IPS-NIHi7 (cell line): ENCODE measurements around the gene CMYA5.

Experiments
- DNase-seq: peaks from one replicate; pipeline ENCODE4 v3.0.0; 2012; ENCODE audit warnings: mixed read lengths; ENCODE audit errors: extremely low spot score

The CMYA5 gene

GRCh38 chr5:79793722-79794121 is 104.1 kb downstream of the CMYA5 start:
- no peak for DNase-seq

DNA sequence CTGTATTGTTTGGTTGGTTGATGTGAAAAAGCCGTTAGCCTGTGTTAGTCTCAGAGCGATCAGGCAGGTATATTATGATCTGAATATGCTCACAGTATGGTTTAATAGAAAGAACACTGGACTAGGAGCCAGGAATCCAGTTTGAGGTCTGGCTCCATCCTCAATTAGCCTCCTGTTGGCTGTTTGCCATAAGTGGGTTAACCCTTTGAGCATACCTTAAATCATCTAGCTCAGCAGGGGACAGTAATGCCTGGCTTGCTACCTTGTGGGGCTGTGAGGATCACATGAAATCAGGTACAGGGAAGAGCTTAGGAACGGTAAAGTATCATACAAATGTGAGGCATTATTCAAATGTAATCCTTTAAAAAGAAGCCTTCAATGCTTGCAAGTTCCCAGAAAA is 104.7 kb downstream of the CMYA5 start:
- DNase-seq = no peak

GRCh38 chr5:79795764-79796398 is 106.2 kb downstream of the CMYA5 start:
- no peak for DNase-seq

DNA sequence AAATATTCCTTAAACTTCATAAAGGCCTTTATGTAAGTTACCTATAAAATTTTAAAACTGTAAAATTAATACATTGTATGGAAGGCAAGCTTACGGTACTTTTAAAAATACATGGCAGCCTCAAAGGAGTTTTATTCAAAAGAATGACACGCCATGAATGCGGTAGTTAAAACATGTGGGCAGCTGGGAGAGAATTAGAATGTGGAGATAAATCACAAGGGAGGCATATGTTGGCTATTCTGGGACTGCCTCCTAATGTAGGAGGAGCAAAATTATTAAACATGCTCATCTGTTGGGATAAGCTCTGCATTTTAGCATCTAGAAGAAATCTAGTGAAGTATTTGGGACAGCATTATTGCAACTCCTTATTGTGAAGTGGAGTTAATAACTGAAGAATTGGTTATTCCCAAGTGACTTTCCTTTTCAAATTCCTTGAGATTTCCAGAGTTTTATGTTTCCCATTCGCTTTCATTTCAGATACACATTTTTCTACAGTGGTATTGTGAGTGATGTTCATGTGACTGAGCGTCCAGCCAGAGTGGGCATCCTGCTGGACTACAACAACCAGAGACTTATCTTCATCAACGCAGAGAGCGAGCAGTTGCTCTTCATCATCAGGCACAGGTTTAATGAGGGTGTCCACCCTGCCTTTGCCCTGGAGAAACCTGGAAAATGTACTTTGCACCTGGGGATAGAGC is 109.4 kb downstream of the CMYA5 start:
- no peak for DNase-seq

GRCh38 chr5:79800979-79801827 is 111.6 kb downstream of the CMYA5 start:
- no peak for DNase-seq

GRCh38 chr5:79802406-79802805 is 112.8 kb downstream of the CMYA5 start:
- DNase-seq = no peak

DNA sequence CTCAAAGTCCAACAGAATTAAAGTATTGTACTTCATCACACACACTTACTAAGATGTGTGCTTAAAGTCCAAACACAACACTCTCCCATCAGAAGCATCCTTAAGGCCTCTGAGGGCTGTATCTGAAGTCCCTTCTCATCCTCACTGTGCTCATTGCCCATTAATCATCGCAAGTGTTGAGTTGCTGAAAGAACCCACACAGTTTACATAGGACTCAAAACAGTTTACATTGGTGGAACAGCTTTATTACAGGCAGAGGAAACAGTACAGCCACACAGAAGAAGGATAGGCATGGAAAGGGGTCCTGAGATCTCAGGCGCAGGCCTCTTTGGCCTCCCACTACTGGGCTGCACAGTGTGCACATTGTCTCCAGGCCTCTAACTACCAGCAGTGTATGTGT is 113.4 kb downstream of the CMYA5 start:
- no peak for DNase-seq

DNA sequence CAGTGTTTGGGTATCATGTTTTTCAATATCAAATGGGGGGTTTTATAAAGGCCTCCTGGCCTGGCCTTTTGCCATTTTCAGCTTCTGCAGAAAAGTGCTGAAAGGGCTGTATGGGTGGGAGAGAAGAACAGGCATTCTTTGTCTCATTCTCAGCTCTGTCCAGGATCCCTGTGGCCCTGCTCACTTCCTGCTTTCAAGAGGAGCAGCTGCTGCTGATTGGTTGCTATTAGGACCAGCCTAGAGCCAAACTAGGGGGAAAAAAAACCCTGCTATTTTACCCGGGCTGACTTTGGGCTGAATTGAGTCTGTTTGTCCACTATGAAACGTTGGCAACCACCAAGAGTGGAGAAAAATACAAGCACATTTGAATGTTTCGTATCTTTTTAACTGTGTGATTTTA is 117.1 kb downstream of the CMYA5 start:
- DNase-seq = peak; percentile 35

GRCh38 chr5:79809743-79810142 is 120.1 kb downstream of the CMYA5 start:
- no peak for DNase-seq

GRCh38 chr5:79811081-79811480 is 121.4 kb downstream of the CMYA5 start:
- no peak for DNase-seq

GRCh38 chr5:79811904-79812303 is 122.3 kb downstream of the CMYA5 start:
- DNase-seq = no peak

- DNase-seq = no peak
Measured at GRCh38 chr5:79814699-79815098, 125.1 kb downstream of the CMYA5 start.

DNA sequence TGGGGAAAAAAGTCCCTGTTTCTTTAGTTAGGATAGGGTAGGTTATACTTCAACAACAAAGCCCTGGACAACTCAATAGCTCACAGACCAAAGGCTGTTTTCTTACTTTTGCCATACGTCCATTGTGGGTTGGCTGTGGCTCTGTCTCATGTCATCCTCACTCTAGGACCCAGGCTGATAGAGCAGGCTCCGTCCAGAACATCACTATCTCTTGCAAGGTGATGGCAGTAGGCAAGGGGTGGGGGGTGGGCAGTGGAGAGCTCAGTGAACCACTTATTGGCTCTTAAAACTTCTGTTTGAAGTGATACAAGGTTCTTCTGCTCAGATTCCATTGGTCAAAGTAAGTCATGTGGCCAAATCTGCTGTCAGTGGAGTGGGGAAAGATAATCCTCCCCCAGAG is 126.4 kb downstream of the CMYA5 start:
- no peak for DNase-seq

GRCh38 chr5:79820648-79821047 is 131.0 kb downstream of the CMYA5 start:
- DNase-seq = no peak

- DNase-seq = no peak
Measured at GRCh38 chr5:79824444-79824843, 134.8 kb downstream of the CMYA5 start.

DNA sequence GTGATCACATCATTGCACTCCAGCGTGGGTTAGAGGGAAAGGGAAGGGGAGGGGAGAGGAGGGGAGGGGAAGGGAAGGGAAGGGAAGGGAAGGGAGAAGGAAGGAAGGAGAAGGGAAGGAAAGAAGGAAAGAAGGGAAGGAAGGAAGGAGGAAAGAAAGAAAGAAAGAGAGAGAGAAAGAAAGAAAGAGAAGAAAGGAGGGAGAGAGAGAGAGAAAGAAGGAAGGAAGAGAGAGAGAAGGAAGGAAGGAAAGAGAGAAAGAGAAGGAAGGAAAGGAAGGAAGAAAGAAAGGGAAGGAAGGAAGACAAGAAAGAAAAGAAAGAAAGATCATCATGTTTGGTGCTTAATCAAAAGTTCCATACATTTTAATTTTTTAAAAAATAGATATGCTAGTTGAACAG is 136.2 kb downstream of the CMYA5 start:
- no peak for DNase-seq

DNA sequence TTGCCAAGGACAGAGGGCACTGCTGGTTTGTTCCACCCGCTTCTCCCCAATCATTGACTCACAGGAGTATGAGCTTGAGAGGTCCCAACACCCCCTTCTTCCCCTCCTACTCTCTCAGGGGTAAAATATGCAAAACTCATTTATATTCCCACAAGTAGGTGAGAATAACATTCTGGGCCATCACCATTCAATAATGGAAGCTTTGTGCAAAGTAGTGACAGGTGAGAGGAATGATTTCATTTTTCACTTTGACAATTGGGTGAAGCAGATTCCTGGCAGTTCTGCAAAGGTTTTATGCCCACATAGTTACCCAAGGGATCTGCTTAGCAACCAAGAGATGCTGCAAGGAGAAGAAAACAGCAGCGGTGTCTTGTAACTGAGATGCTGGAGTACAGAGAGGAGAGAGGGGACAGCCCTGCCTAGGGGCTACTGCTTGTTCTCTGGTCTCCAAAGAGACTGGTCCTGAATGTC is 137.6 kb downstream of the CMYA5 start:
- no peak for DNase-seq

DNA sequence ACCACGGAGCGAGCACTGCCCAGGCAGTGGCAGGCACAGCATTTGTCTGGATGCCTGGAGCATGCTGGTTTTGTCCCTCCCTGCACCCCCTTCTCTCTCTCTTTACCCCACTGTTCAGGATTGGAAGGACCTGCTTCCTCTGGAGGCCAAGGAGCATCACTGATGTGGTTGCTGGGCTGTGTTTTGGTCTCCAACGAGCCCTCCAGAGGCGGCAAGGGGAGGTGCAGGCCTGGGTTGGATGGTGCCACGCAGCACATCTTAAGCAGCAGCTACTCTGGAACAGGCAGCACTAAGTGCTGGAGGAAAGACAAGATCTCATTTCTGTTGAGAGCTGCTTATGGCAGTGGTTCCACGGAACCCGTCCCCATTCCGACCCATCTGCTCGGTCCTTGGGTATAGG is 139.6 kb downstream of the CMYA5 start:
- DNase-seq = peak; percentile 77

DNA sequence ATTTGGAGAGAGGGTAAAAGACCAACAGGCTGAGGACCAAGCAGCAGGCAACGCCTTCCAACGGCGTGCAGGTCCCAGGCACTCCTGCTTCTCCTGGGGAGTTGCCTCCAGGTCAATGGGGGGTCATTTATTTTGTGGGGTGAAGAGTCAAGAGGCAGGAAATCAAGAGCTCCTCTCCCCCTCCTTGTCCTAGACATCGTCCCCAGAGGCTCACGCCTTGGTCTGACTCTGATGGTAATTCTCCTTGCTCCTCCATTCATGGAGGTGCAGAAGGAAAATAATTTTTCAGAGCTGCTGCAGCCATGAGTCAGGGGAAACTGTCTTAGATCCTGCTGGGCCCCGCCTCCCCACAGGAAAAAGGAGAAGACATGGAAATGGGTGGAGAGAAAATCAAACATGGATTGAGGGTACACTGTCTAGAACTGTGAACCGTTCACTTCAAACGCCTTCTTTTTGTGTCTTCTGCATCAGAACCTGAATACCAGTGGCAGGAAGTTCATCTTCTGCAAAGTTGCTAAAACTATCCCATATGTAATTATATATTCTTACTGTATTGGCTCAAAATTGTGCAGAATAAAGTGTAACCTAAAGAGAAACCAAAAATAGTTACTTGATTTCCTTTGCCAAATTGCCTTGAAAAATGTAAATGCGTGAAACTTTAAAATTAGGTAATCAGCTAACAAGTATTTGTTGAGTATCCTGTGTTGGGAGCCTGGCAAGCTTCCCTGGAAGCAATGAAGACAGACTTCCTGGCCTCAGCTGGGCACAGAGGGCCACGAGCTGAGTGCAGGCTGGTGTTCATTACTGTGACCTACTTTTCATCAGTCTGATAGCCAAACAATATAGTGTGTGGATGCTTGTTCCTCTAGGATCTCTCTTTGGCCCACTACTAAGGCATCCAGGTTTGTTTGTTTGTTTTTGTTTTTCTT is 142.0 kb downstream of the CMYA5 start:
- no peak for DNase-seq

DNA sequence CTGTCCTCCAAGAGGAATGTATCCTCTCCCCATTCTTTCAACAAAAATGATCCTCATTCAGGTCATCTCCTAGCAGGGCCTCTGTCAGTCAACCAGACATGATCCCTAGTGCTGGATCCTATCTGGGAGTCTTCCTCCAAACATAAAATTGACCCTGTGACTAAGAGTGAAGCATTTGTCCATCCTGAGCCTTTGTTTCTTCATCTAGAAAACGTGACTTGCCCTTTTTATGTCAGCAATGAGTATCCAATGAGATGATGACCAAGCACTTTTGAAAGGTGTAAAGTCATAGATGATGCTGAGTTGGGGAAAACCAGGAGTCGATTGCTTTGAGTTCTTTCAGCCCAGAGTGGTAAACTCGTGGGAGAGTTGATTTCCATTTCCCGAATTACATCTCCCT is 143.3 kb downstream of the CMYA5 start:
- no peak for DNase-seq

DNA sequence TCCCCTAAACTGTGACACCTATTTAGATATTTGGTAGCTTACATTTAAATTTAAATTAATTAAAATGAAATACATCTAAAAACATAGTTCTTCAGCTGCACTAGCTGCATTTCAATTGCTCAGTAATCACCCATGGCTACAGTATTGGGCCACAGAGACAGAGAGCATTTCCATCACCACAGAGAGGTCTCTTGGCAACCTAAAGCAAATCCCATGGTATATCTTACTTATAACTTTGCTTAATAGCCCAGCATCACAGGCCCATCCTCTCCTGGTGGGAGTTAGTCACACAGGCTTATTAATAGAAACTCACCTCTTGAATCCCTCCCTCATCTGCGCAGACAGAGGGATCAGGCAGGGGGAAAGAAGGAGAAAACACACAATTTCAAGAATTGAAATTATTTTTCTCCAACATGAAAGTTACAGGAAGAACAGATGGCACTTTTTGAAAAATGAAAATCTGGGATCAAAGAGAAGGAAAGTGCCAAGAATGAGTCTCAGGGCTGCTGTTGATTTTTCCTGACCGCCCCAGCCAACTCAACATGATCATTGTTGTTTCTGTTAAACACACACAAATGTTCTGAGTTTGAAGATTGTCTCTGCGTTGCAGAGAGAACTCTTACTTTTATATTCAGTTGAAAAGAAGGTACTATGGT is 144.6 kb downstream of the CMYA5 start:
- no peak for DNase-seq
